Cardiac muscle cell (in vitro differentiated cells and primary cell): ENCODE data around the gene OTOR. TPM values are rescaled to one million over a fixed set of nuclear protein-coding genes. Genes with fewer than 3 reads are reported as not detected.

Source experiments
- DNase-seq, 2 donors: peaks; one replicate each; pipeline versions ENCODE4 v3.0.0 to v3.0.0-alpha.2; 2010 to 2017; ENCODE audit warnings: low read depth in 1 of 2, low spot score in 1 of 2
- H3K27ac ChIP-seq: fragments of 200-600 bp; sonication (generic); 2 replicates; pipeline ENCODE4 v1.5.1; 2016
- H3K27me3 ChIP-seq: fragments of 200-600 bp; sonication (generic); 2 replicates; pipeline ENCODE4 v1.6.0; 2016; ENCODE audit warnings: control low read depth
- H3K36me3 ChIP-seq: fragments of 200-600 bp; sonication (generic); 2 replicates; pipeline ENCODE4 v1.5.1; 2016; ENCODE audit warnings: control low read depth
- H3K4me1 ChIP-seq: fragments of 200-600 bp; sonication (generic); 2 replicates; pipeline ENCODE4 v1.8.1; 2017; ENCODE audit warnings: low read depth, mild to moderate bottlenecking, mixed run types
- H3K4me3 ChIP-seq: fragments of 200-600 bp; sonication (generic); 2 replicates; pipeline ENCODE4 v1.5.1; 2016; ENCODE audit warnings: mild to moderate bottlenecking
- H3K9me3 ChIP-seq: fragments of 200-600 bp; sonication (generic); 2 replicates; pipeline ENCODE4 v1.5.1; 2017; ENCODE audit warnings: low read depth, mild to moderate bottlenecking, control low read depth
- CTCF ChIP-seq: IDR thresholded peaks from 2 replicates; pipeline ENCODE4 v1.5.1; 2012; ENCODE audit warnings: low read depth, mild to moderate bottlenecking, low read length
- polyA plus RNA-seq: library from polyadenylated mRNA; unstranded; fragments of >200 nt; fragmentation: Nextera tagmentation; extraction: Ambion mirVana; gene quantifications from 2 replicates; pipeline ENCODE4 v1.2.1, GENCODE V29; 2016
- total RNA-seq: library from RNA; depleted of rRNA; stranded (reverse); fragments of >200 nt; gene quantifications from 2 replicates; pipeline ENCODE4 v1.2.3, GENCODE V29; 2016

Gene OTOR
- total and polyA plus RNA-seq, 2 experiments from 2014 or later, result not detected

GRCh38 chr20:16760431-16761304 lies 12.5 kb downstream of the OTOR start:
- Histone ChIP-seq H3K27ac (no peak overlapping the region), H3K27me3 (no peaks in the 10 kb centered on the region), H3K4me1 (peaks cover 22% of the 10 kb centered on the region), H3K9me3 (no peaks in the 10 kb centered on the region), H3K36me3 (no peaks in the 10 kb centered on the region), H3K4me3 (no peak overlapping the region)
- no peak for DNase-seq
- TF ChIP-seq CTCF, result no peak

DNA sequence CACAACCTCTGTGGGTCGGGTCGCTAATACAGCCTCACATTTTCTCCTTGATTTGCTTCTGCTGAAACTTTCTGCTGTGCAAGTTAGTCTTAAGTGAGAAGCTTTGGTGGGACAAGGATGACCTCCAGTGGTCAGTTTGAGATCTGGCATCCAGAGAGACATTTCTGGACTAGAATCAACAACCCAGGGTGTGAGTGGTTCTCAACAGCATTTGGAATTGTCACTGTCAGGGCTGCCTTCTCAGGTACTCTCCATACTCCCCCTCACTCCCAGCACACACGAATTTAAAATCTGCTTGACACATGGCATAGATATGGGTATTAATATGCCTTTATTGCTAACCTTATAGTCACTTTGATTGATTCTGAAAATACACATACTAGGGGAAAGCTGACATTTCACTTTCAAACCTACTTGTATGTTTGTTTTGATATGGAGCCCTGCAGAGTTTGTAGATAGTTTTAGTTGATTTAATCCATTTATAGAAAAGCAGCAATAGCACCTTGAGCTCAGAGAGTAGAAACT lies 13.2 kb downstream of the OTOR start:
- DNase-seq, result peak; percentile 80 to 81
- Histone ChIP-seq H3K36me3 (no peaks in the 10 kb centered on the region), H3K4me3 (no peak overlapping the region), H3K27me3 (no peaks in the 10 kb centered on the region), H3K27ac (no peak overlapping the region), H3K4me1 (peaks cover 22% of the 10 kb centered on the region), H3K9me3 (no peaks in the 10 kb centered on the region)
- peak; percentile 80 for TF ChIP-seq CTCF

DNA sequence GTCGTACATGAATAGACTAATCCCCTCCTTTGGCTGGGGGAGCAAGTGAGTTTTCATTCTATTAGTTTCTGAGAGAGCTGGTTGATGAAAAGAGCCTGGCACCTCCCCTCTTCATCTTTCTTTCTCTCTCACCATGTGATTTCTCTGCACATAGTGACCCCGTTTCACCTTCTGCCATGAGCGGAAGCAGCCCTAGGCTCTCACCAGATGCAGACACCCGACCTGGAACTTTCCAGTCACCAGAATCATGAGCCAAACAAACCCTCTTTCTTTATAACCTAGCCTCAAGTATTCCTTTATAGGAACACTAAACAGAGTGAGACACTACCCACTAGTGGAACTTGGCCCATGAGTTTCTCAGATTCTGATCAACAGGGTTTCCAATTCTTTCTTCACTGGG lies 16.4 kb downstream of the OTOR start:
- Histone ChIP-seq H3K4me3 (no peak overlapping the region), H3K27ac (no peak overlapping the region), H3K36me3 (no peaks in the 10 kb centered on the region), H3K27me3 (no peaks in the 10 kb centered on the region), H3K9me3 (no peaks in the 10 kb centered on the region), H3K4me1 (peaks cover 13% of the 10 kb centered on the region)
- no peak for TF ChIP-seq CTCF
- DNase-seq, result no peak

DNA sequence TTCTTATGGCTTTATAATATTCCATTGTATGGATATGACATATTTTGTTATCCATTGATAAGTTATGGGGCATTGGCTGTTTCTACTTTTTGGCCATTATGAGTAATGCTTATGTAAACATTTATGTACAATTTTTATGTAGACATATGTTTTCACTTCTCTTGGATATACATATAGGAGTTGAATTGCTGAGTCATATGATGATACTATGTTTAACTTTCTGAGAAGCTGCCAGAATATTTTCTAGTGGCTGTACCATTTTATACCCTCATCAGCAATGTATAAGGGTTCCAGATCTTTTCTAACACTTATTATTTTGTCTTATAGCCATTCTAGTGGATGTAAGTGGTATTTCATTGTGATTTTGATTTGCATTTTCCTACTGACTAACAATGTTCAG lies 23.1 kb downstream of the OTOR start:
- H3K4me1 ChIP-seq, result no peaks in the 10 kb centered on the region
- no peak for DNase-seq
- H3K27ac ChIP-seq, result no peak overlapping the region
- TF ChIP-seq CTCF, result no peak
- no peaks in the 10 kb centered on the region for H3K36me3 ChIP-seq
- no peak overlapping the region for H3K4me3 ChIP-seq
- H3K9me3 ChIP-seq, result no peaks in the 10 kb centered on the region
- no peaks in the 10 kb centered on the region for H3K27me3 ChIP-seq

DNA sequence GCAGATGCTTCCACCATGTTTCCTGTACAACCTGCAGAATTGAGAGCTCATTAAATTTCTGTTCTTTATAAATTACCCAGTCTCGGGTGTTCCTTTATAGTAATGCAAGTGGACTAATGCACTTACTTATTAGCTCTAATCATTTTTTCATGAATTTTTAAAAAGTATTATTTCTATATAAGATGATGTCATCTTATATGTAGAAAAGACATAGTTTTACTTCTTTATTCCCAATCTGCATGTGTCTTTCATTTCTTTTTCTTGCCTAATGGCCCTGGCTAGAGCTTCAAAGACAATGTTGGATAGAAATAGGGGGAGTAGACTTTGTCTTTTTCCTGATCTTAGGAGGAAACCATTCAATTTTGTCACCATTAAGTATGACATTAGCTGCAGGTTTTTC lies 27.8 kb downstream of the OTOR start:
- no peaks in the 10 kb centered on the region for H3K9me3 ChIP-seq
- H3K27ac ChIP-seq, result no peak overlapping the region
- no peaks in the 10 kb centered on the region for H3K36me3 ChIP-seq
- no peak overlapping the region for H3K4me3 ChIP-seq
- H3K4me1 ChIP-seq, result no peaks in the 10 kb centered on the region
- DNase-seq, result no peak
- TF ChIP-seq CTCF, result no peak
- no peaks in the 10 kb centered on the region for H3K27me3 ChIP-seq
